ENCODE measurements around the gene ANKMY1.

ANKMY1 gene

DNA sequence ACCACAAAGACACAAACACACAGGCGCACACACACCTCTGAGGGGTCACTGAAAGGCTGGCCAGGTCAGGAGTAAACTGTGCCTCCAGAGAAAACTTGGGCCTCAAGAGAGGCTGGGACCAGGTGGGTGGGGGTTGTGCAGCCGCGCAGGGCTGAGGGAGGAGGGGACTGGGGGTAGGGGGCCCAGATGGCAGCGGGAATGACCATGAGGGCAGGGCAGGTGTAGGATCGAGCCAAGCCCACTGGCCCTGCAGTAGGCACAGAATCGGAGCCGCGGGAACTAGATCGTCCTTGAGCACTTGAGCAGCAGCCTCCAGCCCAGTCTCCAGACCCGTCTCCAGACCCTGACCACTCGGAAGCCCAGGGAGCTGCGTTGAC lies 36.8 kb downstream of the ANKMY1 start:
- no peak for DNase-seq (ENCODE audit: low read depth)

DNA sequence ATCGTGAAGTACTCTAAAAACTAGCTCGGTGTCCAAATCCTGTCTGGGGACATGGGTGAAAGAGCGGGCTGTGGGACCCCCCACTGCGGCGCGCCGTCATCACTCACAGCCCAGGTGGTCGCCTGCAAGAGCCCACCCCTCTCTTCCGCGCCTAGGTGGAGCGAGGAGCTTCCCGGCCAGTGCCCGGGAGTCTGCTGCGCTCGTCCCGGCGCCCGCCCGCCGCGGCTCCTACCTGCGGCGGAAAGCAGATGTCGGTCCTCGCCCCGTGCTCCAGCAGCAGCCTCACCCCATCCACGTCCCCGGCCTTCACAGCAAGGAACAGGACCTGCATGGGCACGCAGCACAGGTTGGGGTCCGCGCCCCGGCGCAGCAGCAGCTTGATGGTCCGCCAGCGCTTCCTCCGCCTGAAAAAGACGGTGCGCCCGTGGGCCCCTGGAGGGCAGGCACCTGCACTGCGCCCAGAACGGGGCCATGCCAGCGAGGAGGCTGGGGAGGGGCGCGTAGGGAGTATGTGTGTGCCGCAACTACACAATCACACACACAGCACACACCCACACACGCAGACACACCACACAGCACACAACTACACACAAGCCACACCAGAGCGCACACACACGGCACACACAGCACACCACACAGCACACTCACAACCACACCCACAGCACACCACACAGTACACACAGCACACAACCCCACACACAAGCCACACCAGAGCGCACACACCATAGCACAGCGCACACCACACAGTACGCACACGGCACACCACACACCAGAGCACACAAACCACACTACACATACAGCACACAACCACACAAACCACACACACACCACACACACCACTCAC lies 37.4 kb downstream of the ANKMY1 start:
- no peak for DNase-seq (ENCODE audit: low read depth)

- DNase-seq (ENCODE audit: low read depth): no peak
Measured at GRCh38 chr2:240519396-240520129, 38.2 kb downstream of the ANKMY1 start.

DNA sequence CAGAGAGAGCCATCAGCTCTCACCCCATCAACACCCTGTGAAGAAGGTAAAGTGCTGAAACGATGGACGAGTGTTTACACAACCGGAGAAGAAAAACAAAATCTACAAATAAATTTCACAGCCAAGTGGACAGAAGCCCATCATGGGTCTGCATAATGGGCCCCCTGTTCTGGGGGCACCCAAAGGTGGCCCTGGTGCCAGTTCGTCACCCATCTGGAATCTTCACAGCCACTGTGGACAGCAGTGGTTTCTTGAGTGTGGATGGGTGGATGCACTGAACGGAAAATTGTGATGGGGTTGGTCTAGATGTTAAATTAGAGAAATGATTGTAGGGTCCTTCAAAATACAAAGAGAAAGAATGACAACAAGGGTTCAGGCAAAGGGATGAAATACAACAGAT lies 38.8 kb downstream of the ANKMY1 start:
- no peak for DNase-seq (ENCODE audit: low read depth)

DNA sequence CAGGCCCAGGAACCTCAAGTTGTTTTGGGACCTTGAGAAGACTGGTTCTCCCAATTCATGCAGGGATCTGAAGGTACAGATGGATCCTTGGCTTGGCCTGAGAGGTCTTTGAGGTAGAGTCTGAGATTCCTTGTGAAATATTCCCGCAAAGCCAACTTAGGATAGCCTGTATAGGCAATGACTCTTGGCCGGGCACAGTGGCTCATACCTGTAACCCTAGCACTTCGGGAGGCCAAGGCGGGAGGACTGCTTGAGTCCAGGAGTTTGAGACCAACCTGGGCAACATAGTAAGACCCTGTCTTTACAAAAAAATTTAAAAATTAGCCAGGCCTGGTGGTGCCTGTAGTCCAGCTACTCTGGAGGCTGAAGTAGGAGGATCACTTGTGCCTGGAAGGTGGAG lies 40.4 kb downstream of the ANKMY1 start:
- no peak for DNase-seq (ENCODE audit: low read depth)

GRCh38 chr2:240514631-240515030 lies 43.2 kb downstream of the ANKMY1 start:
- DNase-seq (ENCODE audit: low read depth): no peak

- DNase-seq (ENCODE audit: low read depth): peak; percentile 71
Measured at GRCh38 chr2:240513549-240514287, 44.1 kb downstream of the ANKMY1 start.

DNA sequence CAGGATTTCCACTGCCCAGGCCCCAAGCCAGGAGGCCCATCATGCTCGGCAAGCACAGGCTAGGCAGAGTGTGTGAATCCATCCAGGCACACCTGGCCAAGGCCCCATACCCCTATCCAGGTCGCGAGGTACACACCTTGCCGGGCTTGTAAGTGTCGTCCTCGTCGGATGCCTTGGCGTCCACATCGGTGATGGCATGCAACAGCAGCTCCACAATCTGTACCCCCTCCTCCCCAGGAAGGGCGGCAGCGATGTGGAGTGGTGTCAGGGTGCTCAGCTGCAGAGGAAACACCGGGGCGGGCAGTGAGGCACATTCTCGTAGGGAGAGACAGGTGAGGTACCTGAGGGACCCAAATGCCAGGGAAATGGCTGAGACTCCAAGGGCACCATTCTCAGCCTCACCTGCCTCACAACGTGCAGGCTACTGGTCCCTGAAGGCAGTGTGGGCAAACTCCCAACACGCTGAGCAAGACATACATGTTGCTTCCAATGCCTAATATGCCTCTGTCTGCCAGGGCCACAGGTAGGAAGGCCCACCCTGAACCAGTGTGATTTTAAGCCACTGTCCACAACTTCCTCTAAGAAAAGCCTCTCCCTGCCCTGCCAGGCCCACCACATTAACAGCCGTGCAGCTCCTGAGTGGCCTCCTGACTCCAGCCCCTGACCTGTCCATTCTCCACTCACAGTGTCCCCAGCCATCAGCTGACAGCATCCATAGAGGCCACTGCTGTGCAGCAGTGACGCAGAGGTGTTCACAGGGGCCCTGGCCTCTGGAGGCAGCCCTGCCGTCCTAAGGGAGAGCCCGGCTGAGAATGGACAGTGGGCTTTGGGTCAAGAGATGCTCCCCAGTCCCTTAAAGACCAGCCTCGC lies 44.9 kb downstream of the ANKMY1 start:
- no peak for DNase-seq (ENCODE audit: low read depth)

- DNase-seq (ENCODE audit: low read depth): no peak
Measured at GRCh38 chr2:240512109-240512485, 45.7 kb downstream of the ANKMY1 start.

GRCh38 chr2:240511351-240512108 lies 46.3 kb downstream of the ANKMY1 start:
- DNase-seq (ENCODE audit: low read depth): no peak

DNA sequence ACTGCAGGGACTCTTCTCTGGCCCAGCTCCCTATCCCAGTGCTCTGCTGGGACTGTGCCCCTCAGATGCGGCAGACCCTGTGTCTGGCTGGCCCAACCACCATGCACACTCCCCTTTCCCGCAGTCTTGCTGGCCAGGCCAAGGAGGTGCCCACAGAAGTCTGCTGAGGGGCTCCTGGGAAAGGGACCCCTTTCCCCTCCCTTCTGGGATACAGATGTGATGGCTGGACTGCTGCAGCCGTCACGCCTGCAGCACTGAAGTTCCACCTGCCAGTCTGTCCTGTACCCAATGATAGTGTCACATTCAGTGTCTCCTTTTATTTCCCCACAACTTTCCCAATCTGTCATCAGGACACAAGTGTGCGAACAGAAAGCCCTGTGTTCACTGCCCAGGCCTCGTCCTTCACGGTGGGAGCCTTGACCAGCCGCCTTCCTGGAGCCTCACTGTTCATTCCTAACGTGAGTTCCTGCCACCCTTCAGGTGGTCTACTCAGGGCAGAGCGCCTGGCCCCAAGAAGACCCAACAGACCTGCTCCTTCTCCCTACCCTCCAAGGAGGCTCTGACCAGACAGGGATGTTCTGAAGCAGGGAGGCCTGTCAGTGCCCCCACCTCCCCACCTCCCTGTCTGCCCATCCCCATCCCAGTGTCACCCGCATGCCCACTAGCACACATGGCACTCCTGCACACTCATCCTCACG lies 47.1 kb downstream of the ANKMY1 start:
- no peak for DNase-seq (ENCODE audit: low read depth)

GRCh38 chr2:240509667-240510512 lies 47.9 kb downstream of the ANKMY1 start:
- DNase-seq (ENCODE audit: low read depth): no peak

DNA sequence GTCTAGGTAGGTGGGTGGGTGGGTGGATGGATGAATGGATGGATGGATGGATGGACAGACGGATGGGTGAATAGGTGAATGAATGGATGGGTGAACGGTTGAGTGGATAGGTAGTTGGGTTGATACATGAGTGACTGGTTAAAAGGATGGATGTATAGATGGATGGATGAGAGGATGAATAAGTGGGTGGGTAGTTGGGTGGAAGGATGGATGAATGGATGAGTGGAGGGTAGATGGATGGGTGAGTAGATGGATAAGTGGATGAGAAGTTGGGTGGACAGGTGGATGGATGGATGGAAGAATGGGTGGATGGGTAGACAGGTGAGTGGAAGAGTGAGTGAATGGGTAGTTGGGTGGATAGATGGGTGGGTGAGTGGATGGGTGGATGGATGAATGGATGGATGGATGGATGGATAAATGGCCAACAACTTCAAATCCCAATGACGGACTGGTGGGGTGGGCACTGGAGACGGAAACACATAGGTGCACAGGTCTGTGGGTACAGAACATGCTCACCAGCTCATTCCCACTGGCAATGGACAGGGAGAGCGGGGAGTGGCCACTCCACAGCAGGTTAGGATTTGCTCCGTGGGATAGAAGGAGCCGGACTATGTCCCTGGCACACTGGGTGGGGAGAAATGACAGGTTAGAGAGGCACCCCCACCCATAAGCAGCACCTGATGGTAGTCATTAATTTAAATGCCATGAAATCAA lies 48.8 kb downstream of the ANKMY1 start:
- no peak for DNase-seq (ENCODE audit: low read depth)

GRCh38 chr2:240507778-240508251 lies 50.0 kb downstream of the ANKMY1 start:
- DNase-seq (ENCODE audit: low read depth): no peak

GRCh38 chr2:240507060-240507777 lies 50.6 kb downstream of the ANKMY1 start:
- DNase-seq (ENCODE audit: low read depth): no peak

- no peak for DNase-seq (ENCODE audit: low read depth)
Measured at GRCh38 chr2:240506406-240507059, 51.3 kb downstream of the ANKMY1 start.

GRCh38 chr2:240505910-240506309 lies 51.9 kb downstream of the ANKMY1 start:
- DNase-seq (ENCODE audit: low read depth): no peak

Data from activated gamma-delta T cell treated with anti-CD3 and anti-CD28 coated beads, Interleukin-2, amount 50 U/mL, for 16 hours (primary cell).